A673 (cell line): Measurements from ENCODE around the gene BRSK2. TPM values are rescaled to one million over a fixed set of nuclear protein-coding genes. Genes with fewer than 3 reads are reported as not detected.

ENCODE experiments used
- BruUV-seq: library from RNA; stranded (reverse); fragments of 400-500 nt; replicated peaks from 2 replicates; lab custom pipeline; 2021; lab: Mats Ljungman, UMichigan
- CTCF ChIA-PET: fragments of 300-600 bp; sonication (Branson Sonifier 250); formaldehyde crosslinking; loops from one replicate; lab custom pipeline; 2022; ENCODE audit warnings: antibody characterized with exemption; lab: Charles Lee
- POLR2A ChIA-PET: fragments of 300-600 bp; sonication (Branson Sonifier 250); formaldehyde crosslinking; loops from one replicate; lab custom pipeline; 2022; ENCODE audit warnings: antibody characterized with exemption; ENCODE audit not compliant: low non-redundant PET; lab: Charles Lee
- DNase-seq: peaks from one replicate; pipeline ENCODE4 v3.0.0-alpha.2; 2015; ENCODE audit warnings: low spot score
- H3K27ac ChIP-seq: fragments of 200-600 bp; sonication (generic); 2 replicates; pipeline ENCODE4 v1.5.1; 2016; ENCODE audit warnings: mixed run types, low read depth, mild to moderate bottlenecking, mixed read lengths, antibody characterized with exemption, low read length; ENCODE audit not compliant: poor library complexity, severe bottlenecking
- H3K27me3 ChIP-seq: fragments of 200-600 bp; sonication (generic); replicated peaks from 2 replicates; pipeline ENCODE4 v1.6.1; 2017; ENCODE audit warnings: mixed run types, low read depth, mild to moderate bottlenecking, mixed read lengths, antibody characterized with exemption, low read length; ENCODE audit not compliant: insufficient read depth, poor library complexity
- H3K36me3 ChIP-seq: fragments of 200-600 bp; sonication (generic); 2 replicates; pipeline ENCODE4 v1.6.1; 2016; ENCODE audit warnings: mixed run types, mild to moderate bottlenecking, mixed read lengths, antibody characterized with exemption, low read length; ENCODE audit not compliant: insufficient read depth, poor library complexity, severe bottlenecking
- H3K4me1 ChIP-seq: fragments of 200-600 bp; sonication (generic); 2 replicates; pipeline ENCODE4 v1.6.1; 2017; ENCODE audit warnings: mixed run types, mild to moderate bottlenecking, mixed read lengths, antibody characterized with exemption, low read length; ENCODE audit not compliant: insufficient read depth, poor library complexity, severe bottlenecking
- H3K4me3 ChIP-seq: fragments of 200-600 bp; sonication (generic); 2 replicates; pipeline ENCODE4 v1.5.1; 2016; ENCODE audit warnings: low read depth, mixed run types, mild to moderate bottlenecking, mixed read lengths, low read length; ENCODE audit not compliant: poor library complexity, severe bottlenecking
- H3K9me3 ChIP-seq: fragments of 200-600 bp; sonication (generic); 2 replicates; pipeline ENCODE4 v1.6.1; 2016; ENCODE audit warnings: mixed run types, low read depth, mild to moderate bottlenecking, mixed read lengths, antibody characterized with exemption, low read length; ENCODE audit not compliant: poor library complexity, severe bottlenecking
- EZH2 ChIP-seq: fragments of 200-600 bp; sonication (generic); IDR thresholded peaks from 2 replicates; pipeline ENCODE4 v1.6.1; 2017; ENCODE audit warnings: borderline replicate concordance, low read depth, mild to moderate bottlenecking, mixed read lengths, antibody characterized with exemption, low read length; ENCODE audit not compliant: poor library complexity, severe bottlenecking
- intact Hi-C: fragments of 100-400 bp; cut with micrococcal nuclease; formaldehyde crosslinking; loops from one replicate; pipeline ENCODE4 v1.10.0; 2022; ENCODE audit not compliant: unreplicated experiment
- total RNA-seq: library from RNA; stranded (reverse); gene quantifications from 2 replicates; pipeline ENCODE4 v1.2.3, GENCODE V29; 2021
- TF ChIP-seq, protein P1 (sequence below): fragments of 300-800, 200-600 bp; sonication (generic); conservative IDR thresholded peaks from 2 replicates; pipeline ENCODE4 v1.5.1; 2017; ENCODE audit warnings: low read depth, mild to moderate bottlenecking, antibody characterized with exemption, low read length, moderate library complexity, mixed read lengths

The BRSK2 gene
- total RNA-seq, 1 experiment from 2014 or later, result 2.2 TPM

DNA sequence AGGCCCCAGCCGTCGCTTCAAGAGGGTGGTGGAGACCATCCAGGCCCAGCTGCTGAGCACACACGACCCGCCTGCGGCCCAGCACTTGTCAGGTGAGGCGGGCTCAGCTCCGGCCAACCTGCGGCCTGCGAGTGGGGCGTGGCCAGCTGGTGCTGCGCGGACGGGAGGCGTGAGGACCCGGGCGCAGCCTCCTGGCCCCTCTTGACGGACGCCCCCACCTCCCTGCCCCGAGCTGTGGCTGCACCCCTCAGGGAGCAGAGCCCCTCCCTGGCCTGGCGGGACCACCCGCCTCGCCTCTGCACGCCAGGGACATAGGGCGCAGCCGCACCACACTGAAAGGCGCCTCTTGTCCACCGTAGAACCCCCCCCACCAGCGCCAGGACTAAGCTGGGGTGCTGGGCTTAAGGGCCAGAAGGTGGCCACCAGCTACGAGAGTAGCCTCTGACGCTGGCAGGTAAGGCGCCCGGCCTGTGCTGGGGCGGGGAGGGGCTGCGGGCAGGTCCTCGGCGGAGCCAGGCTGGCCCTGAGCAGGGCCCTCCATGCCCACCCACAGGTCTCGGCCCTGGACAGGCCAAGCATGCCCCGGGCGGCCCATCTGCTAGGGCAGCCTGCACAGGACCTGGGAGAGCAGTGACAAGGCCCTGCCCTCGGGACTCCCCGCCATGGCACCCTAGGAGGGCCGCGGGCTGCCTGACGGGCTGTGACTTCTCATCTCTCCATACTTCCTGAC is 67.0 kb downstream of the BRSK2 start:
- Histone ChIP-seq H3K36me3 (no peaks in the 10 kb centered on the region), H3K27ac (no peak overlapping the region), H3K27me3 (no peaks in the 10 kb centered on the region), H3K4me3 (no peak overlapping the region), H3K4me1 (no peaks in the 10 kb centered on the region), H3K9me3 (no peaks in the 10 kb centered on the region)
- DNase-seq, result no peak
- no TSS peak for BruUV-seq
- ChIA-PET CTCF (no interaction called here), POLR2A (no interaction called here)
- intact Hi-C loops, result no loop called here
- TF ChIP-seq EZH2, result no peak
- TF ChIP-seq, protein P1, sequence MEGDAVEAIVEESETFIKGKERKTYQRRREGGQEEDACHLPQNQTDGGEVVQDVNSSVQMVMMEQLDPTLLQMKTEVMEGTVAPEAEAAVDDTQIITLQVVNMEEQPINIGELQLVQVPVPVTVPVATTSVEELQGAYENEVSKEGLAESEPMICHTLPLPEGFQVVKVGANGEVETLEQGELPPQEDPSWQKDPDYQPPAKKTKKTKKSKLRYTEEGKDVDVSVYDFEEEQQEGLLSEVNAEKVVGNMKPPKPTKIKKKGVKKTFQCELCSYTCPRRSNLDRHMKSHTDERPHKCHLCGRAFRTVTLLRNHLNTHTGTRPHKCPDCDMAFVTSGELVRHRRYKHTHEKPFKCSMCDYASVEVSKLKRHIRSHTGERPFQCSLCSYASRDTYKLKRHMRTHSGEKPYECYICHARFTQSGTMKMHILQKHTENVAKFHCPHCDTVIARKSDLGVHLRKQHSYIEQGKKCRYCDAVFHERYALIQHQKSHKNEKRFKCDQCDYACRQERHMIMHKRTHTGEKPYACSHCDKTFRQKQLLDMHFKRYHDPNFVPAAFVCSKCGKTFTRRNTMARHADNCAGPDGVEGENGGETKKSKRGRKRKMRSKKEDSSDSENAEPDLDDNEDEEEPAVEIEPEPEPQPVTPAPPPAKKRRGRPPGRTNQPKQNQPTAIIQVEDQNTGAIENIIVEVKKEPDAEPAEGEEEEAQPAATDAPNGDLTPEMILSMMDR, result no peak

DNA sequence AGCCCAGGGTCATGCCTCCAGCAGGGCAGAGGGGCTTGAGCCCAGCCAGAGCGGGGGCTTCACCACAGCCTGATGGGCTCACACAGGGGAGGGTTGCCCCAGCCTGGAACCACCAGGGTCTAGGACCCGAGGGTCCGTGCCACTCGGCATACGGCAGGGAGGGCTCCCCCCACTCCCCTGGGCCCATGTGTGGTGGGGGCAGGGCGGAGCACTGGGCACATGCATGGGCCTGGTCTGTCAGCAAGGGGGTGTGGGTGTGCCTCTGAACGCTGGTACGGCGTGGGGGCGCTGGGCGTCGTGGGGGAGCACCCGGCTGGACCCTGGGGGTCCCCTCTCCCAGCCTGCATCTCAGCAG is 67.6 kb downstream of the BRSK2 start:
- no TSS peak for BruUV-seq
- H3K27ac ChIP-seq, result no peak overlapping the region
- H3K27me3 ChIP-seq, result no peaks in the 10 kb centered on the region
- H3K36me3 ChIP-seq, result no peaks in the 10 kb centered on the region
- no peaks in the 10 kb centered on the region for H3K4me1 ChIP-seq
- no peaks in the 10 kb centered on the region for H3K9me3 ChIP-seq
- ChIA-PET POLR2A (no interaction called here), CTCF (no interaction called here)
- no peak overlapping the region for H3K4me3 ChIP-seq
- TF ChIP-seq EZH2, result no peak
- TF ChIP-seq, protein P1, result no peak
- intact Hi-C loops, result no loop called here
- no peak for DNase-seq

DNA sequence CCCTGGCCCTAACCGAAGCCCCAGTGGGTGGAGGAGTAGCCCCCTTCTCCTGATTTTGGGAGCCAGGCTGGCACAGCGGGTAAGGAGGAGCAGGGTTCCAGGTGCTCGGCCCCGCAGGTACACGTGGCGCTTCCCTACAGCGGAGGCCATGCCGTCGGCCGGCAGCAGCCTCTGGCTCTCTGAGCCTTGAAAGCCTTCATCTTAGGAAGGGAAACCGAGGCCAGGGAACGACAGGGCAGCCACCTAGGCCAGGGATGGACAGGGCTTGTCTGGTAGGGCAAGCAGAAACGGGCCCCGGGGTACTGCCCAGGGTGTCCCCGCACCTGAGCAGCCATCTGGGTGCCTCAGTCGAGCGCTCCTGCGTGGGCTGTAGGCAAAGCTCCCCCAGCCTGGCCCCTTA is 68.1 kb downstream of the BRSK2 start:
- intact Hi-C loops, result no loop called here
- H3K4me3 ChIP-seq, result no peak overlapping the region
- no peak overlapping the region for H3K27ac ChIP-seq
- BruUV-seq, result no TSS peak
- TF ChIP-seq, protein P1, result no peak
- TF ChIP-seq EZH2, result no peak
- H3K27me3 ChIP-seq, result no peaks in the 10 kb centered on the region
- DNase-seq, result no peak
- CTCF ChIA-PET, result no interaction called here
- H3K9me3 ChIP-seq, result no peaks in the 10 kb centered on the region
- H3K36me3 ChIP-seq, result no peaks in the 10 kb centered on the region
- no peaks in the 10 kb centered on the region for H3K4me1 ChIP-seq
- POLR2A ChIA-PET, result no interaction called here
